IMR-90 (cell line): ENCODE measurements around the gene CEP104. TPM values are rescaled to one million over a fixed set of nuclear protein-coding genes. Genes with fewer than 3 reads are reported as not detected.

Experiments
- ATAC-seq: fragments of 200-7000 bp; cut with Tn5 transposase; 2 replicates; pipeline ENCODE4 v1.9.1; 2020; ENCODE audit warnings: low read depth, mild to moderate bottlenecking, moderate library complexity
- BruUV-seq: library from RNA; stranded (reverse); fragments of 400-500 nt; replicated peaks from 2 replicates; lab custom pipeline; 2021; lab: Mats Ljungman, UMichigan
- CTCF ChIA-PET: fragments of 300-600 bp; formaldehyde crosslinking; extraction: SDS; loops from one replicate; lab custom pipeline; 2021; ENCODE audit warnings: antibody characterized with exemption; lab: Yijun Ruan, JAX
- POLR2A ChIA-PET: fragments of 300-600 bp; sonication (Branson Sonifier 250); formaldehyde crosslinking; loops from one replicate; lab custom pipeline; 2022; ENCODE audit warnings: antibody characterized with exemption; ENCODE audit not compliant: unreplicated experiment; lab: Charles Lee
- DNase-seq: peaks from one replicate; pipeline ENCODE4 v3.0.0; 2013
- H2AFZ ChIP-seq: replicated peaks from 2 replicates; pipeline ENCODE3; 2013; ENCODE audit warnings: low read length, mild to moderate bottlenecking; ENCODE audit not compliant: poor library complexity
- H2AK5ac ChIP-seq: 2 replicates; pipeline ENCODE4 v1.6.1; 2013; ENCODE audit warnings: low read depth, low read length, inconsistent platforms
- H2AK9ac ChIP-seq: replicated peaks from 2 replicates; pipeline ENCODE3; 2013; ENCODE audit warnings: mild to moderate bottlenecking, low read depth, low read length, moderate library complexity; ENCODE audit not compliant: poor library complexity
- H2BK120ac ChIP-seq: 2 replicates; pipeline ENCODE4 v1.6.1; 2013; ENCODE audit warnings: low read depth, low read length, inconsistent platforms
- H2BK15ac ChIP-seq: 3 replicates; pipeline ENCODE4 v1.6.1; 2013; ENCODE audit warnings: low read depth, low read length, inconsistent platforms
- H2BK20ac ChIP-seq: 2 replicates; pipeline ENCODE4 v1.6.1; 2013; ENCODE audit warnings: low read depth, mild to moderate bottlenecking, inconsistent platforms, low read length, moderate library complexity
- H2BK5ac ChIP-seq: 2 replicates; pipeline ENCODE4 v1.6.1; 2013; ENCODE audit warnings: mild to moderate bottlenecking, low read depth, low read length, inconsistent platforms; ENCODE audit not compliant: poor library complexity, severe bottlenecking
- H3K14ac ChIP-seq: replicated peaks from 2 replicates; pipeline ENCODE4 v1.6.1; 2013; ENCODE audit warnings: low read depth, low read length, inconsistent platforms
- H3K18ac ChIP-seq: 2 replicates; pipeline ENCODE4 v1.6.1; 2013; ENCODE audit warnings: low read depth, low read length, control low read depth
- H3K23ac ChIP-seq: 2 replicates; pipeline ENCODE4 v1.6.1; 2013; ENCODE audit warnings: low read depth, low read length, inconsistent platforms
- H3K27ac ChIP-seq: 2 replicates; pipeline ENCODE4 v1.5.1; 2013; ENCODE audit warnings: mild to moderate bottlenecking, control low read depth, low read length; ENCODE audit not compliant: insufficient read depth
- H3K27me3 ChIP-seq: 2 replicates; pipeline ENCODE4 v1.6.1; 2013; ENCODE audit warnings: low read length; ENCODE audit not compliant: control insufficient read depth, insufficient read depth
- H3K36me3 ChIP-seq: 2 replicates; pipeline ENCODE4 v1.6.1; 2013; ENCODE audit warnings: low read length, mixed read lengths; ENCODE audit not compliant: control insufficient read depth, insufficient read depth
- H3K4ac ChIP-seq: 2 replicates; pipeline ENCODE4 v1.6.1; 2013; ENCODE audit warnings: low read depth, low read length, inconsistent platforms
- H3K4me1 ChIP-seq: 2 replicates; pipeline ENCODE4 v1.6.1; 2013; ENCODE audit warnings: low read length, mixed read lengths; ENCODE audit not compliant: control insufficient read depth, insufficient read depth
- H3K4me2 ChIP-seq: 2 replicates; pipeline ENCODE4 v1.6.1; 2013; ENCODE audit warnings: low read depth, mild to moderate bottlenecking, control low read depth, low read length, moderate library complexity
- H3K4me3 ChIP-seq: 2 replicates; pipeline ENCODE4 v1.5.1; 2013; ENCODE audit warnings: low read depth, mild to moderate bottlenecking, control low read depth, low read length, moderate library complexity; ENCODE audit not compliant: insufficient read depth
- H3K56ac ChIP-seq: 2 replicates; pipeline ENCODE4 v1.6.1; 2013; ENCODE audit warnings: low read length, inconsistent platforms; ENCODE audit not compliant: insufficient read depth; ENCODE audit errors: extremely low read depth
- H3K79me1 ChIP-seq, 2 experiments: 2 replicates each; pipeline ENCODE4 v1.6.1; 2013; ENCODE audit warnings: low read length in 2 of 2, inconsistent platforms in 1 of 2, low read depth in 1 of 2
- H3K9ac ChIP-seq: 2 replicates; pipeline ENCODE4 v1.6.1; 2013; ENCODE audit warnings: low read depth, low read length, control low read depth
- H3K9me1 ChIP-seq: 2 replicates; pipeline ENCODE4 v1.6.1; 2013; ENCODE audit warnings: low read length, inconsistent platforms; ENCODE audit not compliant: insufficient read depth
- H3K9me3 ChIP-seq: 2 replicates; pipeline ENCODE4 v1.6.1; 2013; ENCODE audit warnings: low read length; ENCODE audit not compliant: control insufficient read depth, insufficient read depth
- H4K20me1 ChIP-seq: 2 replicates; pipeline ENCODE4 v1.6.1; 2013; ENCODE audit warnings: low read length, inconsistent platforms; ENCODE audit not compliant: insufficient read depth
- H4K5ac ChIP-seq: 2 replicates; pipeline ENCODE4 v1.6.1; 2013; ENCODE audit warnings: mild to moderate bottlenecking, low read depth, low read length, control low read depth
- H4K8ac ChIP-seq, 2 experiments: 2 replicates each; pipeline ENCODE4 v1.6.1; 2013; ENCODE audit warnings: low read depth in 2 of 2, low read length in 2 of 2, control low read depth in 1 of 2, inconsistent platforms in 1 of 2
- H4K91ac ChIP-seq: 2 replicates; pipeline ENCODE4 v1.6.1; 2013; ENCODE audit warnings: low read depth, low read length, inconsistent platforms; ENCODE audit not compliant: insufficient read depth
- CEBPB ChIP-seq: IDR thresholded peaks from 2 replicates; pipeline ENCODE4 v1.6.1; 2012; ENCODE audit warnings: low read depth, low read length, improper control_type of control experiment
- CTCF ChIP-seq: conservative IDR thresholded peaks from 2 replicates; pipeline ENCODE4 v1.5.1; 2012; ENCODE audit warnings: mild to moderate bottlenecking, low read depth, low read length, improper control_type of control experiment
- RAD21 ChIP-seq: IDR thresholded peaks from 2 replicates; pipeline ENCODE4 v1.6.1; 2012; ENCODE audit warnings: low read length, improper control_type of control experiment
- RFX5 ChIP-seq: IDR thresholded peaks from 2 replicates; pipeline ENCODE4 v1.8.0; 2012; ENCODE audit warnings: low read depth, mild to moderate bottlenecking, low read length, moderate library complexity
- SMC3 ChIP-seq: fragments of 150-350 bp; IDR thresholded peaks from 2 replicates; pipeline ENCODE4 v1.6.1; 2016; ENCODE audit warnings: low read depth, mild to moderate bottlenecking, antibody characterized with exemption, low read length, moderate library complexity
- WGBS, 2 experiments: methylation state at CpG; one replicate each; pipeline versions ENCODE4 v1.1.5 to v1.1.7; 2013; ENCODE audit warnings: missing lambda C conversion rate in 2 of 2; ENCODE audit not compliant: insufficient read length in 1 of 2; ENCODE audit errors: extremely low coverage in 2 of 2; 5-methylcytosine and 5-hydroxymethylcytosine counted together
- dilution Hi-C: fragments of 300-500 bp; cut with HindIII; formaldehyde crosslinking; loops from one replicate; pipeline ENCODE4 v1.14.3; 2018; ENCODE audit warnings: low sequenced_read_pairs; ENCODE audit not compliant: unreplicated experiment
- in situ Hi-C: fragments of 300-500 bp; cut with MboI; formaldehyde crosslinking; loops from 3 replicates; pipeline ENCODE4 v1.14.3; 2019; ENCODE audit warnings: low sequenced_read_pairs, inconsistent platforms, mixed read lengths
- intact Hi-C: fragments of 100-400 bp; cut with micrococcal nuclease; formaldehyde crosslinking; loops from 2 replicates; pipeline ENCODE4 v1.10.0; 2022
- polyA plus RNA-seq, 3 experiments: library from polyadenylated mRNA; depleted of rRNA; stranded (reverse); fragments of >200 nt; gene quantifications; 2 replicates each; pipeline ENCODE4 v1.2.3, GENCODE V29; 2012; ENCODE audit warnings: low replicate concordance in 1 of 3
- total RNA-seq: library from RNA; depleted of rRNA; stranded (reverse); fragments of >200 nt; gene quantifications from 2 replicates; pipeline ENCODE4 v1.2.3, GENCODE V29; 2012

The CEP104 gene
- total and polyA plus RNA-seq, 2 of the 4 experiments (the other 2 are of a cell fraction) = 14.3 to 17.5 TPM

GRCh38 chr1:3898994-3899753 is 42.2 kb upstream of the CEP104 start:
- no peak overlapping the region for H4K91ac ChIP-seq
- POLR2A ChIA-PET = no interaction called here
- intact Hi-C loops = no loop called here

More at GRCh38 chr1:3898994-3899753, 42.2 kb upstream of the CEP104 start:
- H3K9ac ChIP-seq = peak overlapping the region; percentile 62
- H3K56ac ChIP-seq = no peak overlapping the region
- H3K18ac ChIP-seq = no peak overlapping the region
- BruUV-seq = no TSS peak
- H3K9me1 ChIP-seq = peaks cover 9% of the 10 kb centered on the region; the same call in 1 of the 2 replicates
- H3K79me1 ChIP-seq = peaks cover 5 to 30% of the 10 kb centered on the region in 2 experiments; a peak in 3 of 4 replicates
- H3K4me3 ChIP-seq = peak overlapping the region; percentile 60
- peak overlapping the region; percentile 81; the same call in 1 of the 2 replicates for H2AK5ac ChIP-seq
- peak overlapping the region in 1 of 2 experiments; percentile 56; a peak in 1 of 4 replicates for H4K8ac ChIP-seq
- DNase-seq (no peak), ATAC-seq (no peak)
- in situ Hi-C loops = no loop called here
- no peaks in the 10 kb centered on the region for H3K27me3 ChIP-seq
- H4K20me1 ChIP-seq = peaks cover 22% of the 10 kb centered on the region
- no peaks in the 10 kb centered on the region for H3K9me3 ChIP-seq
- H2BK20ac ChIP-seq = no peak overlapping the region
- no peak overlapping the region; the same call in 1 of the 2 replicates for H4K5ac ChIP-seq
- H3K27ac ChIP-seq = peak overlapping the region; percentile 61
- H3K4me2 ChIP-seq = peak overlapping the region; percentile 85
- no peak overlapping the region for H2BK5ac ChIP-seq
- peaks cover 14% of the 10 kb centered on the region for H3K4me1 ChIP-seq
- H3K14ac ChIP-seq = 0 out of 2 replicates have a peak overlapping the region, but pooled peaks have one; percentile 57
- peak overlapping the region; percentile 95 for H2AK9ac ChIP-seq
- dilution Hi-C loops = no loop called here
- TF ChIP-seq RFX5 (no peak), SMC3 (no peak), CEBPB (no peak), RAD21 (no peak), CTCF (no peak)
- H3K23ac ChIP-seq = peak overlapping the region; percentile 4; the same call in 1 of the 2 replicates
- CTCF ChIA-PET = no interaction called here
- H2BK120ac ChIP-seq = no peak overlapping the region
- H3K36me3 ChIP-seq = 0 out of 2 replicates have a peak, but pooled peaks cover 4% of the 10 kb centered on the region
- H2AFZ ChIP-seq = peak overlapping the region; percentile 100
- no peak overlapping the region for H2BK15ac ChIP-seq
- no CpG with 5 or more reads among the region's 10 CpGs for WGBS, 2 experiments
- H3K4ac ChIP-seq = peak overlapping the region; percentile 50
